AG10803 (cell line): Measurements from ENCODE around the gene DMD.

Source experiments
- DNase-seq: peaks from one replicate; pipeline ENCODE4 v3.0.0; 2010; ENCODE audit warnings: low read depth
- H3K4me3 ChIP-seq: 2 replicates; pipeline ENCODE4 v1.5.1; 2011; ENCODE audit warnings: mild to moderate bottlenecking, low read length, control low read depth
- CTCF ChIP-seq: conservative IDR thresholded peaks from 2 replicates; pipeline ENCODE4 v1.5.1; 2011; ENCODE audit warnings: mild to moderate bottlenecking, low read length, control low read depth, inconsistent platforms

DMD gene

GRCh38 chrX:32998776-32999175 is 212.6 kb downstream of the DMD start:
- no peak for TF ChIP-seq CTCF
- no peak overlapping the region for H3K4me3 ChIP-seq

GRCh38 chrX:32995427-32995826 is 215.9 kb downstream of the DMD start:
- DNase-seq = no peak
- H3K4me3 ChIP-seq = no peak overlapping the region
- TF ChIP-seq CTCF = no peak

More at GRCh38 chrX:32998776-32999175, 212.6 kb downstream of the DMD start:
- no peak for DNase-seq

DNA sequence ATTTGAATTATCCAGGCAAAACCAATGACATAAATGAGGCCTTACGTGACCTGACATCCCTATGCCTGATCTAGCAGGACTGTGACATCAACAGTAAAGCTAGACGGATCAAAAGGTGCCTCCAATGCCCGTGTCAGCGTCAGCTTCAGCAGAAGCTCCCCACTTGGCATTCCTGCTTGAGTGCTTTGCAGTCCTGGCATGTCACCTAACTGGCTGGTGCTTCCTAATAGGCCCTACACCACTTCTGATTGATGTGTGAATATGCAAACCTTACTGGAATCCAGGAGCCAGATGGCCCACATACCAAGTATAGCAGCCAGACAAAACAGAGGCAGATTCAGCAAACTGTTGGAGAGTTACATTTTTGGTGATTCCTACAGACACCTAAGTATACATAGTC is 224.2 kb downstream of the DMD start:
- DNase-seq = no peak
- H3K4me3 ChIP-seq = no peak overlapping the region
- no peak for TF ChIP-seq CTCF

DNA sequence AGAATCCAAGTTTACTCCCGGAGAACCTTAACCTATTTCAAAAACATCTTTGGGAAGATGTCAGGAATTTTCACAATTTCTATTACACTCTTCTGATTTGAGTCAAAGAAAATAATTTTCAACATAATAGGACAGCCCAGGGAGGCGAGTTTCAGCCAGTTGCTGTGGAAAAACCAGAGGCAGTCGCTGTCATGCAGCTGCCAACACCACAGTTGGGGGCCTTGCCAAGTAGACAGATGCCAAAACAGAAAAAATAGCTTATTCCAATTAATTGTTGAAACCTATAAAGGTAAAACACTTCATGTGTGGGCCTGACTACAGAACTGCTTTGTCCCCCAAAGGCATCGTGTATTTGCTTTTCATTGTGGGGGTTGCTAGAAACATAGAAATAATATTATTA is 225.8 kb downstream of the DMD start:
- no peak for TF ChIP-seq CTCF
- H3K4me3 ChIP-seq = no peak overlapping the region
- no peak for DNase-seq

GRCh38 chrX:32966821-32967355 is 244.5 kb downstream of the DMD start:
- DNase-seq = no peak
- TF ChIP-seq CTCF = no peak

GRCh38 chrX:32954125-32954524 is 257.2 kb downstream of the DMD start:
- DNase-seq = no peak
- no peak for TF ChIP-seq CTCF
- no peak overlapping the region for H3K4me3 ChIP-seq

More at GRCh38 chrX:32966821-32967355, 244.5 kb downstream of the DMD start:
- H3K4me3 ChIP-seq = no peak overlapping the region

- H3K4me3 ChIP-seq = no peak overlapping the region
- DNase-seq = no peak
- TF ChIP-seq CTCF = no peak
Measured at GRCh38 chrX:32948130-32948529, 263.2 kb downstream of the DMD start.
